ENCODE data around the gene RAC2. TPM values are rescaled to one million over a fixed set of nuclear protein-coding genes. Genes with fewer than 3 reads are reported as not detected.

RAC2 gene
- total RNA-seq = 1.8 and 2.0 TPM in 2 replicates
- 0.98 and 1.7 TPM in 2 replicates for polyA plus RNA-seq

DNA sequence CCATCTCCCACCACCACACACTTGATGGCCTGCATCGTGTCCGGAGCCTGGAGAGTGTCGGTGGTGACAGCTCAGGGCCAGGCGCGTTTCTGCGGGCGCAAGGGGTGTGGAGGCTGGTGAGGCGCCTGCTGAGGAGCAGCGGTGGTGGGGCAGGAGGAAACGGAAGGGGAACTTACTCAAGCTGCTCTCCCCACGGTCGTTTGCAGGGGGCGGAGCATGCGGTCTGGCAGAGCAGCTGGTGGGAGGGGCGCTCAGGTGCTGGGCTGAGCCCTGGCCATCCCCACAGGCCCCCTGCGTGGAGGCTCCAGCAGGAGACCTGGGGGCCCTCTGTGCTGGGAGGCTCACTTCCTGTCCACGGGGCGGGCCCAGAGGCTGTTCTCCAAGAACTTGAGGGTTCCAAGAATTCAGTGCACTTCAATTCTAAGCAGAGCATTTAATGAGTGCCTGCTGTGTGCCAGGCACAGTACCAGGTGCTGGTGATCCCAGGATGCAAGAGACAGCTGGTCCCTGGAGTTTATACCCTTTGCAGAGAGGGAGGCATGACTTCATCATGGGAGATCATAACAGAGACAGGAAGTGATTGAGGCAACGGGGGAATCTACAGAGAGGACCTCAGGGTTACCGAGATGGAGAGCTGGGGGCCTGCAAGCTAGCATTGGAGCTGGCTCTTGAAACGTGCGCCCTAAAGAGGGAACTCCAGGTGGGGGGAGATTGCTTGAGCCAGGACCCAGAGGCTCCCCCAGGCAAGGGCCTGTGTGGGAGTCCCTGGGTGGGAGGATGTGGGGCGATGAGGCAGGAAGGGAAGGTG, at the start of gene RAC2:
RAC2 (minus strand) TSS at position 156 of the 808 bp plus-strand sequence; CDS start at position 35, 121 bp downstream.
- peaks cover 8% of the 10 kb centered on the region for H3K4me1 ChIP-seq (ENCODE audit: low read depth)
- H3K36me3 ChIP-seq = no peaks in the 10 kb centered on the region
- TF ChIP-seq, protein P1, sequence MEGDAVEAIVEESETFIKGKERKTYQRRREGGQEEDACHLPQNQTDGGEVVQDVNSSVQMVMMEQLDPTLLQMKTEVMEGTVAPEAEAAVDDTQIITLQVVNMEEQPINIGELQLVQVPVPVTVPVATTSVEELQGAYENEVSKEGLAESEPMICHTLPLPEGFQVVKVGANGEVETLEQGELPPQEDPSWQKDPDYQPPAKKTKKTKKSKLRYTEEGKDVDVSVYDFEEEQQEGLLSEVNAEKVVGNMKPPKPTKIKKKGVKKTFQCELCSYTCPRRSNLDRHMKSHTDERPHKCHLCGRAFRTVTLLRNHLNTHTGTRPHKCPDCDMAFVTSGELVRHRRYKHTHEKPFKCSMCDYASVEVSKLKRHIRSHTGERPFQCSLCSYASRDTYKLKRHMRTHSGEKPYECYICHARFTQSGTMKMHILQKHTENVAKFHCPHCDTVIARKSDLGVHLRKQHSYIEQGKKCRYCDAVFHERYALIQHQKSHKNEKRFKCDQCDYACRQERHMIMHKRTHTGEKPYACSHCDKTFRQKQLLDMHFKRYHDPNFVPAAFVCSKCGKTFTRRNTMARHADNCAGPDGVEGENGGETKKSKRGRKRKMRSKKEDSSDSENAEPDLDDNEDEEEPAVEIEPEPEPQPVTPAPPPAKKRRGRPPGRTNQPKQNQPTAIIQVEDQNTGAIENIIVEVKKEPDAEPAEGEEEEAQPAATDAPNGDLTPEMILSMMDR (IDR thresholded peaks at IDR 0.05; ENCODE audit: low read depth, low read length) = no peak
- H3K9me3 ChIP-seq (ENCODE audit: low read depth) = no peaks in the 10 kb centered on the region
- no peak within 1 kb of the TSS for H3K4me3 ChIP-seq
- H3K27ac ChIP-seq = no peak within 1 kb of the TSS
- peak; percentile 31 to 87 for DNase-seq (ENCODE audit: low read depth in 1 of 2, low spot score in 1 of 2)
- no peaks in the 10 kb centered on the region for H3K27me3 ChIP-seq

DNA sequence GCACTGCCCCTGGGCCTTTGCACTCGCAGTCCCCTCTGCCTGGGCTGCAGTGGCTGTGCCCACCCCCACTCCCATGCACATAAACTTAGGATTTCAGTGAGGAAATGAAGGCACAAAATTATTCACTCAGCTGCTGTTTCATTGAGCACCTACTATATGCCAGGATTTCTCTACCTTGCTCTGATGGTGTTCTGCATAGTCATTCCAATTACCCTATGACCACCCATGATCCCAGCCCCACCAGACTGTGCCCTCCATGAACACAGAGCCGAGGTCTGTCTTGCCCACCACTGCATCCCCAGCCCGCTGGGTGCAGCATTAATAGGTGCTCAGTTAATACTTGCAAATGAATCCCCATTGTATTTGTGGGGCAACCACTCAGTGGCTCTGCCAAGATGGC, 49.1 kb upstream of the RAC2 start:
- no peaks in the 10 kb centered on the region for H3K27me3 ChIP-seq
- DNase-seq (ENCODE audit: low read depth in 1 of 2, low spot score in 1 of 2) = no peak
- no peak overlapping the region for H3K4me3 ChIP-seq
- TF ChIP-seq, protein P1 (IDR thresholded peaks at IDR 0.05; ENCODE audit: low read depth, low read length) = no peak
- no peaks in the 10 kb centered on the region for H3K9me3 ChIP-seq (ENCODE audit: low read depth)
- H3K4me1 ChIP-seq (ENCODE audit: low read depth) = no peaks in the 10 kb centered on the region
- H3K27ac ChIP-seq = no peak overlapping the region
- no peaks in the 10 kb centered on the region for H3K36me3 ChIP-seq

DNA sequence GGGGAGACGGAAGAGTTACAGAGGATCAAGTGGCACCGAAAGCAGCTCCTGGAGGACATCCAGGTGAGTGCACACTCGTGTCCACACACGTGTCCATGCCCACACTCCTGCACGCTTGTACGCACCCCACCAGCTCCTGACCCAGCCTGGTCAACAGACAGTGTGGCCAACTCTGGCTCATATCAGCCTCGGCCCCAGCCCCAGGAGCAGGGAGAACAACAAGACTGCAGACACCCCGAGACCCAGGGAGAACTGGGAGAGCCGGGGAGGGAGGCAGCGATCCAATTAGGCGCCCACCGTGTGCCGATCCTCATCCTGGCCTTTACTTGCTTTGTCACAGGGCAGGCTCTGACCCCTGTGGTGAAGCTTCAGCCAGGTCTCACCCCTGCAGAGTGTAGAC, 48.6 kb upstream of the RAC2 start:
- no peaks in the 10 kb centered on the region for H3K9me3 ChIP-seq (ENCODE audit: low read depth)
- no peaks in the 10 kb centered on the region for H3K4me1 ChIP-seq (ENCODE audit: low read depth)
- no peak for DNase-seq (ENCODE audit: low read depth in 1 of 2, low spot score in 1 of 2)
- no peak overlapping the region for H3K4me3 ChIP-seq
- H3K27ac ChIP-seq = no peak overlapping the region
- H3K36me3 ChIP-seq = no peaks in the 10 kb centered on the region
- H3K27me3 ChIP-seq = no peaks in the 10 kb centered on the region
- TF ChIP-seq, protein P1 (IDR thresholded peaks at IDR 0.05; ENCODE audit: low read depth, low read length) = no peak

DNA sequence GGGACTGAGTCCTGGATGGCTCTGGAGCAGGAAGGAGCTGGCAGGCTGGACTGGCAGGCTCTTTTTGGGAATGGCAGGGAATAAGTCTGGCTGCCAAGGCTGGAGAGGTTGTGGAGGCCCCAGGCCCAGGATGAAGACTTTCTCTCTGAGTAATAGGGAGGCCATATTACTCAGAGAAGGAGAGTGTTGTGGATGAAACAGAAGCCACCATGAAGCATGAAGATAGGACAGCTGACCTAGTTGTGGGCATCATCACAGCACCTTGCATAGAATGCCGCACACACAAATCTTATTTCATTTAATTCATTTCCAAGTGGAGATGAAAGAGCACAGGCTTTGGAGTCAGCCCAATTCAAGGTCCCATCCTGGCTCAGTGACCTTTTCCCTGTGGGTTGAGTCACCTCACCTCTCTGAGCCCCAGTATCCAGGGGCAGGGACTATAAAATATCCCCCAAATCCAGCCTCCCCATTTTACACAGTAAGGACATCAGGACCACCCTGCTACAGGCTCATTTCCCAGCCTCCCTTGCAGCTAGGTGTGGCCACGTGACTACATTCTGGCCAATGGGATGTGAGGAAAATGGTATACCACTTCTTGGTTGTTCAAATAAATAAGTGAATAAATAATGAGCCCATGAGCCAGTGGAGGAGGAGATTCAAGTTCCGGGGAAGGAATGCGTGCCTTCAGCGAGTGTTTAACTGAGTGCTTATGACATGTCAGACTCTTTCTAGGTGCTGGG, 47.7 kb upstream of the RAC2 start:
- Histone ChIP-seq H3K27me3 (no peaks in the 10 kb centered on the region), H3K9me3 (ENCODE audit: low read depth) (no peaks in the 10 kb centered on the region), H3K4me3 (no peak overlapping the region), H3K36me3 (no peaks in the 10 kb centered on the region), H3K27ac (no peak overlapping the region), H3K4me1 (ENCODE audit: low read depth) (no peaks in the 10 kb centered on the region)
- no peak for DNase-seq (ENCODE audit: low read depth in 1 of 2, low spot score in 1 of 2)
- TF ChIP-seq, protein P1 (IDR thresholded peaks at IDR 0.05; ENCODE audit: low read depth, low read length) = no peak

DNA sequence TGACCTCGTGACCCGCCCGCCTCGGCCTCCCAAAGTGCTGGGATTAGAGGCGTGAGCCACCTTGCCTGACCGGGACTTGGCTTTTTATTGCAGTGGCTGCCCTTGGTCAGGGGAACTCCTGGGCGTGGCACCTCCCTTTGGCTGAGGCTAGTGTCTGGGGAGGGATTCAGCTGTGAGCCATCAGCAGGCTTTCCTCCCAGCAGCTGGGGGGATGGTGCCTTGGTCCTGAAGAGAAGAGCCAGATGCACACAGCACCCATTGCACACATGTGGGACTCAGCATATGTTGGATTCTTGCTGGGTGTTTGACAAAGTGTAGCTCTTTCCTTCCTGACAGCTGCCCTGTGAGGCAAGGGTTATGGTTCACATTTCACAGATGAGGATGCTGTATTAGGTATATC, 46.7 kb upstream of the RAC2 start:
- DNase-seq (ENCODE audit: low read depth in 1 of 2, low spot score in 1 of 2) = no peak
- Histone ChIP-seq H3K4me3 (no peak overlapping the region), H3K27ac (no peak overlapping the region), H3K27me3 (no peaks in the 10 kb centered on the region), H3K9me3 (ENCODE audit: low read depth) (no peaks in the 10 kb centered on the region), H3K36me3 (no peaks in the 10 kb centered on the region), H3K4me1 (ENCODE audit: low read depth) (no peaks in the 10 kb centered on the region)
- TF ChIP-seq, protein P1 (IDR thresholded peaks at IDR 0.05; ENCODE audit: low read depth, low read length) = no peak
